ENCODE data around the gene PNPLA1. TPM values are rescaled to one million over a fixed set of nuclear protein-coding genes. Genes with fewer than 3 reads are reported as not detected.
A peak's percentile ranks its signal among the peaks of the same experiment; 100 is the strongest.

PNPLA1 gene
- total RNA-seq, 1 donor from 2014 or later = not detected

- Mint-ChIP-seq H3K36me3 (peaks cover 2% of the 10 kb centered on the region), H3K9me3 (peaks cover 6% of the 10 kb centered on the region), H3K4me1 (peaks cover 32% of the 10 kb centered on the region), H3K27ac (no peak overlapping the region), H3K27me3 (ENCODE audit: insufficient read depth, low read depth) (peaks cover 6% of the 10 kb centered on the region), H3K4me3 (no peak overlapping the region)
- H3K27ac ChIP-seq = no peak overlapping the region
- TF ChIP-seq EZH2phosphoT487 (IDR thresholded peaks at IDR 0.05) = no peak
- no peak for TF ChIP-seq EZH2 (IDR thresholded peaks at IDR 0.05)
- no peak for TF ChIP-seq CTCF (IDR thresholded peaks at IDR 0.05)
- no peaks in the 10 kb centered on the region for H3K27me3 ChIP-seq
- no peak overlapping the region for H3K4me2 ChIP-seq
- peaks cover 4% of the 10 kb centered on the region for H3K4me1 ChIP-seq
- no peaks in the 10 kb centered on the region for H3K79me2 ChIP-seq (ENCODE audit: low read depth)
- no peak overlapping the region for H2AFZ ChIP-seq (replicated peaks)
- no peak overlapping the region for H3K4me3 ChIP-seq
- no peaks in the 10 kb centered on the region for H3K9me3 ChIP-seq (ENCODE audit: low read depth)
- no peaks in the 10 kb centered on the region for H4K20me1 ChIP-seq (ENCODE audit: low read depth)
- no peak for DNase-seq (ENCODE audit: low spot score)
- no peak overlapping the region for H3K9ac ChIP-seq
- H3F3A ChIP-seq (ENCODE audit: low read depth) = no peaks in the 10 kb centered on the region
- no peaks in the 10 kb centered on the region for H3K36me3 ChIP-seq
Measured at GRCh38 chr6:36349240-36349639, 79.4 kb downstream of the PNPLA1 start.

GRCh38 chr6:36350082-36350481 lies 80.2 kb downstream of the PNPLA1 start:
- Histone ChIP-seq H3K4me2 (no peak overlapping the region), H3K9me3 (ENCODE audit: low read depth) (no peaks in the 10 kb centered on the region), H3K4me3 (no peak overlapping the region), H3K27ac (no peak overlapping the region), H3K36me3 (no peaks in the 10 kb centered on the region), H2AFZ (replicated peaks) (no peak overlapping the region), H3F3A (ENCODE audit: low read depth) (no peaks in the 10 kb centered on the region), H4K20me1 (ENCODE audit: low read depth) (no peaks in the 10 kb centered on the region), H3K4me1 (peaks cover 4% of the 10 kb centered on the region), H3K9ac (no peak overlapping the region), H3K79me2 (ENCODE audit: low read depth) (no peaks in the 10 kb centered on the region), H3K27me3 (no peaks in the 10 kb centered on the region)
- no peak overlapping the region for H3K27ac Mint-ChIP-seq
- H3K9me3 Mint-ChIP-seq = peaks cover 6% of the 10 kb centered on the region
- TF ChIP-seq CTCF (IDR thresholded peaks at IDR 0.05) = no peak
- peaks cover 6% of the 10 kb centered on the region for H3K27me3 Mint-ChIP-seq (ENCODE audit: insufficient read depth, low read depth)
- no peak for DNase-seq (ENCODE audit: low spot score)
- H3K4me1 Mint-ChIP-seq = peaks cover 32% of the 10 kb centered on the region
- peaks cover 2% of the 10 kb centered on the region for H3K36me3 Mint-ChIP-seq
- H3K4me3 Mint-ChIP-seq = no peak overlapping the region

GRCh38 chr6:36350681-36351571 lies 81.1 kb downstream of the PNPLA1 start:
- DNase-seq (ENCODE audit: low spot score) = no peak
- H3K36me3 Mint-ChIP-seq = peaks cover 2% of the 10 kb centered on the region

More at GRCh38 chr6:36350681-36351571, 81.1 kb downstream of the PNPLA1 start:
- Histone ChIP-seq H3K79me2 (ENCODE audit: low read depth) (no peaks in the 10 kb centered on the region), H3K9ac (no peak overlapping the region), H2AFZ (replicated peaks) (no peak overlapping the region), H3K4me1 (peaks cover 2% of the 10 kb centered on the region), H3K9me3 (ENCODE audit: low read depth) (no peaks in the 10 kb centered on the region), H3K27ac (no peak overlapping the region), H4K20me1 (ENCODE audit: low read depth) (no peaks in the 10 kb centered on the region), H3K4me3 (no peak overlapping the region), H3F3A (ENCODE audit: low read depth) (no peaks in the 10 kb centered on the region), H3K36me3 (no peaks in the 10 kb centered on the region), H3K27me3 (no peaks in the 10 kb centered on the region), H3K4me2 (no peak overlapping the region)
- peaks cover 6% of the 10 kb centered on the region for H3K9me3 Mint-ChIP-seq
- H3K27me3 Mint-ChIP-seq (ENCODE audit: insufficient read depth, low read depth) = peaks cover 6% of the 10 kb centered on the region
- H3K27ac Mint-ChIP-seq = peak overlapping the region; percentile 27
- H3K4me3 Mint-ChIP-seq = no peak overlapping the region
- H3K4me1 Mint-ChIP-seq = peaks cover 31% of the 10 kb centered on the region
- TF ChIP-seq EZH2 (IDR thresholded peaks at IDR 0.05) (no peak), EZH2phosphoT487 (IDR thresholded peaks at IDR 0.05) (no peak), CTCF (IDR thresholded peaks at IDR 0.05) (no peak)

Data from neural progenitor cell (in vitro differentiated cells).